OCI-LY7 (cell line): Measurements from ENCODE around the gene MZT1. TPM values are rescaled to one million over a fixed set of nuclear protein-coding genes. Genes with fewer than 3 reads are reported as not detected.

Experiments used
- BruUV-seq: library from RNA; stranded (reverse); fragments of 400-500 nt; replicated peaks from 2 replicates; lab custom pipeline; 2021; lab: Mats Ljungman, UMichigan
- CTCF ChIA-PET: fragments of 300-600 bp; sonication (Branson Sonifier 250); formaldehyde crosslinking; loops from one replicate; lab custom pipeline; 2022; ENCODE audit warnings: antibody characterized with exemption; ENCODE audit not compliant: unreplicated experiment; lab: Charles Lee
- POLR2A ChIA-PET: fragments of 300-600 bp; sonication (Branson Sonifier 250); formaldehyde crosslinking; loops from one replicate; lab custom pipeline; 2022; ENCODE audit warnings: antibody characterized with exemption; lab: Charles Lee
- DNase-seq: peaks from one replicate; pipeline ENCODE4 v3.0.0-alpha.2; 2015; ENCODE audit warnings: low spot score
- H2AFZ ChIP-seq: fragments of 200-600 bp; sonication (generic), shearing (Covaris generic); 2 replicates; pipeline ENCODE4 v1.6.1; 2014; ENCODE audit warnings: mild to moderate bottlenecking, antibody characterized with exemption, low read length, moderate library complexity
- H3K27ac ChIP-seq: fragments of 200-600 bp; sonication (generic); 2 replicates; pipeline ENCODE4 v1.5.1; 2014; ENCODE audit warnings: mixed run types, low read depth, mild to moderate bottlenecking, moderate library complexity, low read length, inconsistent platforms; ENCODE audit not compliant: poor library complexity, severe bottlenecking
- H3K36me3 ChIP-seq: fragments of 200-600 bp; sonication (generic); 2 replicates; pipeline ENCODE4 v1.6.1; 2014; ENCODE audit warnings: mild to moderate bottlenecking, antibody characterized with exemption, low read length, moderate library complexity, mixed read lengths; ENCODE audit not compliant: insufficient read depth
- H3K4me1 ChIP-seq: fragments of 200-600 bp; sonication (generic); 2 replicates; pipeline ENCODE4 v1.5.1; 2014; ENCODE audit warnings: mild to moderate bottlenecking, low read length; ENCODE audit not compliant: insufficient read depth, poor library complexity, severe bottlenecking
- H3K4me2 ChIP-seq: fragments of 200-600 bp; sonication (generic); 2 replicates; pipeline ENCODE4 v1.6.1; 2014; ENCODE audit warnings: mild to moderate bottlenecking, low read length
- H3K4me3 ChIP-seq: fragments of 200-600 bp; sonication (generic); 2 replicates; pipeline ENCODE4 v1.5.1; 2014; ENCODE audit warnings: mild to moderate bottlenecking, low read depth, low read length; ENCODE audit not compliant: poor library complexity, severe bottlenecking
- H3K79me2 ChIP-seq: fragments of 200-600 bp; sonication (generic); 2 replicates; pipeline ENCODE4 v1.6.1; 2016; ENCODE audit warnings: low read depth, mild to moderate bottlenecking, low read length, moderate library complexity, mixed read lengths; ENCODE audit not compliant: insufficient read depth
- H3K9me2 ChIP-seq: fragments of 200-600 bp; sonication (generic); 2 replicates; pipeline ENCODE4 v1.6.1; 2016; ENCODE audit warnings: mild to moderate bottlenecking, low read length, mixed read lengths; ENCODE audit not compliant: insufficient read depth
- H3K9me3 ChIP-seq: fragments of 200-600 bp; sonication (generic); 2 replicates; pipeline ENCODE4 v1.6.1; 2014; ENCODE audit warnings: mild to moderate bottlenecking, mixed run types, low read length, mixed read lengths
- H4K20me1 ChIP-seq: fragments of 200-600 bp; sonication (generic); 2 replicates; pipeline ENCODE4 v1.6.1; 2014; ENCODE audit warnings: mild to moderate bottlenecking, antibody characterized with exemption, low read length, moderate library complexity, mixed read lengths; ENCODE audit not compliant: insufficient read depth
- CTCF ChIP-seq: fragments of 200-600 bp; sonication (generic); conservative IDR thresholded peaks from 2 replicates; pipeline ENCODE4 v1.5.1; 2014; ENCODE audit warnings: mild to moderate bottlenecking, antibody characterized with exemption, low read length, moderate library complexity, mixed read lengths
- EZH2phosphoT487 ChIP-seq: fragments of 200-600 bp; sonication (generic); IDR thresholded peaks from 2 replicates; pipeline ENCODE4 v1.6.1; 2018; ENCODE audit warnings: low read depth, borderline replicate concordance, mild to moderate bottlenecking, mixed run types, antibody characterized with exemption, low read length, moderate library complexity, mixed read lengths
- intact Hi-C: fragments of 100-400 bp; cut with micrococcal nuclease; formaldehyde crosslinking; loops from one replicate; pipeline ENCODE4 v1.10.0; 2022; ENCODE audit not compliant: unreplicated experiment
- total RNA-seq, 2 experiments: library from RNA; depleted of rRNA in 1 of 2; stranded (reverse); fragments of >200 nt in 1 of 2; shearing (Covaris generic) in 1 of 2; gene quantifications; 2 replicates each; pipeline ENCODE4 v1.2.3, GENCODE V29; 2014 to 2022

MZT1 gene
- total RNA-seq, 2 experiments from 2014 or later: 43.3 to 50.7 TPM

- no peaks in the 10 kb centered on the region for H3K9me2 ChIP-seq
- no peak overlapping the region for H2AFZ ChIP-seq
- no peaks in the 10 kb centered on the region for H4K20me1 ChIP-seq
- no peak overlapping the region for H3K27ac ChIP-seq
- TF ChIP-seq CTCF (no peak), EZH2phosphoT487 (no peak)
- no peak overlapping the region for H3K4me2 ChIP-seq
- no peak for DNase-seq
- H3K4me1 ChIP-seq: no peaks in the 10 kb centered on the region
- H3K4me3 ChIP-seq: no peak overlapping the region
- no TSS peak for BruUV-seq
- ChIA-PET CTCF (no interaction called here), POLR2A (no interaction called here)
- no peaks in the 10 kb centered on the region for H3K79me2 ChIP-seq
- intact Hi-C loops: no loop called here
- no peaks in the 10 kb centered on the region for H3K9me3 ChIP-seq
- no peaks in the 10 kb centered on the region for H3K36me3 ChIP-seq
Measured at GRCh38 chr13:72678312-72678711, 49.1 kb downstream of the MZT1 start.

- H3K9me3 ChIP-seq: no peaks in the 10 kb centered on the region
- TF ChIP-seq EZH2phosphoT487 (no peak), CTCF (no peak)
- ChIA-PET POLR2A (no interaction called here), CTCF (no interaction called here)
- no peaks in the 10 kb centered on the region for H3K79me2 ChIP-seq
- H3K4me2 ChIP-seq: no peak overlapping the region
- intact Hi-C loops: no loop called here
- H3K9me2 ChIP-seq: no peaks in the 10 kb centered on the region
- DNase-seq: no peak
- no TSS peak for BruUV-seq
- H2AFZ ChIP-seq: no peak overlapping the region
- H3K4me3 ChIP-seq: no peak overlapping the region
- no peaks in the 10 kb centered on the region for H4K20me1 ChIP-seq
- H3K4me1 ChIP-seq: no peaks in the 10 kb centered on the region
- H3K36me3 ChIP-seq: no peaks in the 10 kb centered on the region
- no peak overlapping the region for H3K27ac ChIP-seq
Measured at GRCh38 chr13:72677431-72677830, 50.0 kb downstream of the MZT1 start.

GRCh38 chr13:72666391-72666790 is 61.0 kb downstream of the MZT1 start:
- Histone ChIP-seq H3K36me3 (no peaks in the 10 kb centered on the region), H3K9me3 (no peaks in the 10 kb centered on the region), H3K9me2 (no peaks in the 10 kb centered on the region), H3K4me2 (no peak overlapping the region), H3K27ac (no peak overlapping the region), H3K4me1 (no peaks in the 10 kb centered on the region), H2AFZ (no peak overlapping the region), H4K20me1 (no peaks in the 10 kb centered on the region), H3K79me2 (no peaks in the 10 kb centered on the region), H3K4me3 (no peak overlapping the region)
- DNase-seq: no peak
- TF ChIP-seq CTCF (no peak), EZH2phosphoT487 (no peak)
- BruUV-seq: no TSS peak
- ChIA-PET CTCF (no interaction called here), POLR2A (interaction anchor here (0.6 kb wide), 1 partner anchor 13 kb away, joined by 3 read pairs; no protein-coding TSS in a partner anchor)
- intact Hi-C loops: no loop called here
